ENCODE data around the gene TRAF1. TPM values are rescaled to one million over a fixed set of nuclear protein-coding genes. Genes with fewer than 3 reads are reported as not detected.

TRAF1 gene
- total and polyA plus RNA-seq, 2 of the 13 experiments (the other 11 are each of a cell fraction or from before 2014, with no cell fraction given), result 0.44 to 1.0 TPM

GRCh38 chr9:120866651-120867050, 59.9 kb downstream of the TRAF1 start:
- CTCF ChIA-PET (ENCODE audit: low intra/inter-chr PET ratio, low total read pairs), result no interaction called here
- Histone ChIP-seq H4K20me1 (ENCODE audit: insufficient read depth, low read length) (no peaks in the 10 kb centered on the region), H3K9ac (ENCODE audit: insufficient read depth, low read depth, low read length) (no peak overlapping the region), H3K4me3 (replicated peaks in 1 of 3; ENCODE audit: insufficient read depth in 1 of 3, low read depth in 2 of 3, low read length in 3 of 3) (no peak overlapping the region), H3K36me3 (replicated peaks in 1 of 2; ENCODE audit: control insufficient read depth in 1 of 2, insufficient read depth in 2 of 2, low read length in 2 of 2) (peaks cover 27 to 68% of the 10 kb centered on the region in 2 experiments), H3K4me2 (ENCODE audit: low read depth, low read length) (no peak overlapping the region), H2AFZ (ENCODE audit: low read length) (no peak overlapping the region), H3K27me3 (ENCODE audit: control insufficient read depth in 1 of 2, insufficient read depth in 2 of 2, low read length in 2 of 2) (no peaks in the 10 kb centered on the region), H3K27ac (ENCODE audit: extremely low read length, insufficient read depth, low read length) (no peak overlapping the region), H3K4me1 (ENCODE audit: insufficient read depth, low read length) (no peaks in the 10 kb centered on the region), H3K9me3 (ENCODE audit: low read length) (no peaks in the 10 kb centered on the region), H3K79me2 (ENCODE audit: insufficient read depth, low read length) (no peaks in the 10 kb centered on the region)
- ATAC-seq (no peak), FAIRE-seq (no peak), DNase-seq (ENCODE audit: low spot score) (no peak)
- intact Hi-C loops (cut with micrococcal nuclease; ENCODE audit: unreplicated experiment), result no loop called here
- POLR2A ChIA-PET, result no interaction called here
- BruUV-seq (replicated peaks), result no TSS peak
- WGBS (ENCODE audit: low lambda C conversion rate), result 100% methylated on average over 2 of the region's 6 CpGs
- in situ Hi-C loops (cut with HindIII; ENCODE audit: extremely low pct_ligation_motif_present, low pct_unique_long_range_greater_than_20kb), result no loop called here
- TF ChIP-seq ZNF496 (CRISPR knock-in tag; IDR thresholded peaks at IDR 0.05; ENCODE audit: insufficient replicate concordance) (no peak), ELF1 (CRISPR knock-in tag; IDR thresholded peaks at IDR 0.05) (no peak), AGO2 (optimal IDR thresholded peaks at IDR 0.05; ENCODE audit: low read depth, low read length) (no peak), KLF6 (CRISPR knock-in tag; IDR thresholded peaks at IDR 0.05) (no peak), ARID5B (CRISPR knock-in tag; IDR thresholded peaks at IDR 0.05) (no peak), NBN (conservative IDR thresholded peaks at IDR 0.05) (no peak)

Measured in HepG2 (cell line).